Measurements from ENCODE around the gene NISCH.

- TF ChIP-seq CTCF (IDR thresholded peaks at IDR 0.05 in 2 of 3, conservative IDR thresholded peaks at IDR 0.05 in 1 of 3; ENCODE audit: borderline replicate concordance in 1 of 3, insufficient read depth in 1 of 3, low read depth in 2 of 3, low read length in 2 of 3) (no peak), POLR2A (IDR thresholded peaks at IDR 0.05; ENCODE audit: borderline replicate concordance, extremely low read depth, insufficient read depth, insufficient read length) (no peak)
Measured at GRCh38 chr3:52515192-52515591, 59.8 kb downstream of the NISCH start.

Data from HCT116 (cell line).